WTC11 (cell line): ENCODE data around the gene ZBTB39. TPM values are rescaled to one million over a fixed set of nuclear protein-coding genes. Genes with fewer than 3 reads are reported as not detected.
A peak's percentile ranks its signal among the peaks of the same experiment; 100 is the strongest.

ENCODE experiments used
- ATAC-seq: fragments of 200-7000 bp; cut with Tn5 transposase; 2 replicates; pipeline ENCODE4 v1.10.0; 2021; ENCODE audit warnings: mild to moderate bottlenecking, moderate library complexity
- CTCF ChIA-PET: fragments of 300-600 bp; sonication (Branson Sonifier 250); formaldehyde crosslinking; loops from one replicate; lab custom pipeline; 2021; ENCODE audit warnings: antibody characterized with exemption; lab: Charles Lee
- POLR2A ChIA-PET: fragments of 350-600 bp; sonication (Branson Sonifier 250); formaldehyde crosslinking; loops from one replicate; lab custom pipeline; 2021; ENCODE audit warnings: antibody characterized with exemption; lab: Charles Lee
- DNase-seq: peaks from one replicate; pipeline ENCODE4 v3.0.0; 2021; ENCODE audit warnings: low spot score
- H3K27ac Mint-ChIP-seq: 2 replicates; pipeline ENCODE4 v1.8.0; 2021; ENCODE audit warnings: mixed read lengths
- H3K27me3 Mint-ChIP-seq: 2 replicates; pipeline ENCODE4 v1.8.0; 2021; ENCODE audit warnings: low read depth, mild to moderate bottlenecking, moderate library complexity, mixed read lengths
- H3K36me3 Mint-ChIP-seq: 2 replicates; pipeline ENCODE4 v1.8.0; 2021; ENCODE audit warnings: mixed read lengths
- H3K4me1 Mint-ChIP-seq: 2 replicates; pipeline ENCODE4 v1.8.0; 2022; ENCODE audit warnings: mixed read lengths
- H3K4me3 Mint-ChIP-seq: 2 replicates; pipeline ENCODE4 v1.8.0; 2021; ENCODE audit warnings: mild to moderate bottlenecking, moderate library complexity, mixed read lengths
- H3K9me3 Mint-ChIP-seq: 2 replicates; pipeline ENCODE4 v1.8.0; 2021; ENCODE audit warnings: mixed read lengths
- HMGA2 ChIP-seq: fragments of 250-450 bp; sonication (Bioruptor Pico); IDR thresholded peaks from 2 replicates; pipeline ENCODE4 v1.4.0; 2021; ENCODE audit warnings: mild to moderate bottlenecking, moderate library complexity
- ZNF121 ChIP-seq: sonication (generic); formaldehyde crosslinking; IDR thresholded peaks from 2 replicates; pipeline ENCODE4 v1.8.0; 2023; ENCODE audit warnings: missing genetic modification reagents
- total RNA-seq: library from RNA; stranded (reverse); gene quantifications from 3 replicates; pipeline ENCODE4 v1.2.3, GENCODE V29; 2021
- TF ChIP-seq, protein P1 (sequence below): sonication (generic); formaldehyde crosslinking; conservative IDR thresholded peaks from 2 replicates; pipeline ENCODE4 v1.8.1; 2022; ENCODE audit warnings: mild to moderate bottlenecking, missing genetic modification reagents
- TF ChIP-seq, protein P2 (sequence below): fragments of 250-450 bp; sonication (Bioruptor Pico); IDR thresholded peaks from 2 replicates; pipeline ENCODE4 v1.9.0; 2021; ENCODE audit warnings: mild to moderate bottlenecking
- TF ChIP-seq, protein P3 (sequence below): fragments of 250-450 bp; sonication (Bioruptor Pico); IDR thresholded peaks from 2 replicates; pipeline ENCODE4 v1.9.0; 2021; ENCODE audit warnings: mild to moderate bottlenecking
- TF ChIP-seq, protein P4 (sequence below): sonication (generic); formaldehyde crosslinking; IDR thresholded peaks from 2 replicates; pipeline ENCODE4 v1.8.0; 2022; ENCODE audit warnings: mild to moderate bottlenecking, missing genetic modification reagents
- TF ChIP-seq, protein P5 (sequence below): sonication (generic); formaldehyde crosslinking; IDR thresholded peaks from 2 replicates; pipeline ENCODE4 v1.8.1; 2023; ENCODE audit warnings: mild to moderate bottlenecking, missing genetic modification reagents
- TF ChIP-seq, protein P6 (sequence below): fragments of 250-450 bp; sonication (Bioruptor Pico); IDR thresholded peaks from 2 replicates; pipeline ENCODE4 v1.9.0; 2021; ENCODE audit warnings: moderate library complexity, mild to moderate bottlenecking, inconsistent platforms, borderline replicate concordance
- TF ChIP-seq, protein P7 (sequence below): sonication (generic); formaldehyde crosslinking; IDR thresholded peaks from 2 replicates; pipeline ENCODE4 v1.8.0; 2022; ENCODE audit warnings: missing genetic modification reagents
- TF ChIP-seq, protein P8 (sequence below): sonication (generic); formaldehyde crosslinking; IDR thresholded peaks from 2 replicates; pipeline ENCODE4 v1.8.1; 2023; ENCODE audit warnings: mild to moderate bottlenecking, missing genetic modification reagents
- TF ChIP-seq, protein P9 (sequence below): fragments of 200-600 bp; IDR thresholded peaks from 2 replicates; pipeline ENCODE4 v1.8.0; 2022; ENCODE audit warnings: antibody characterized with exemption

ZBTB39 gene
- total RNA-seq, 1 experiment from 2014 or later, result 20.2 TPM

DNA sequence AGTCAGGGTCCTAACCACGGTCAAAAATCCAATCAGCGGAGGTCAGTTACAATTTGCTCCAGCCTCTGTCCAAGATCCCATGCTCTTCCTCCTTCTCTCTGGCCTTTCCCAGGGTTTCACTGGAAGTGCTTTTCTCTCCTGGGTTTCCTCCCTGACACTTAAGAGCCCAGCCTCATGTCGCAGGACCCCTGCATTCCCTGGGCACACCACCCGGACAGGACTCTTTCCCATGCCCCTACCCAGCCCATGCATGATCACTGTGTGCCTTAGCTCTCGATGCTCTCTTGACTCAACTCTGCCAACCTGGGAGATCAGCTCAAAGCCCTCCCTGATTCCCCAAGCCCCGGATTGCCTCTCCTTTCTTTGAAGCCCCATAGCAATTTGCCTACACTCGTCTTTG is 25.4 kb upstream of the ZBTB39 start:
- ChIA-PET POLR2A (interaction anchor here (1.1 kb wide), 1 partner anchor 47 kb away, joined by 3 read pairs; no protein-coding TSS in a partner anchor), CTCF (interaction anchor here (0.8 to 3.3 kb wide), 18 partner anchors 9 to 95 kb away, joined by 3 to 25 read pairs (median 4); partner anchors contain the start of genes MYO1A, NEMP1, STAT6 and TAC3)
- Mint-ChIP-seq H3K4me3 (no peak overlapping the region), H3K27me3 (no peaks in the 10 kb centered on the region), H3K4me1 (peaks cover 19% of the 10 kb centered on the region), H3K9me3 (no peaks in the 10 kb centered on the region), H3K27ac (no peak overlapping the region), H3K36me3 (no peaks in the 10 kb centered on the region)
- TF ChIP-seq ZNF121 (CRISPR knock-in tag) (no peak), HMGA2 (no peak)
- TF ChIP-seq, protein P1, sequence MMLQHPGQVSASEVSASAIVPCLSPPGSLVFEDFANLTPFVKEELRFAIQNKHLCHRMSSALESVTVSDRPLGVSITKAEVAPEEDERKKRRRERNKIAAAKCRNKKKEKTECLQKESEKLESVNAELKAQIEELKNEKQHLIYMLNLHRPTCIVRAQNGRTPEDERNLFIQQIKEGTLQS (CRISPR knock-in tag), result no peak
- TF ChIP-seq, protein P2, sequence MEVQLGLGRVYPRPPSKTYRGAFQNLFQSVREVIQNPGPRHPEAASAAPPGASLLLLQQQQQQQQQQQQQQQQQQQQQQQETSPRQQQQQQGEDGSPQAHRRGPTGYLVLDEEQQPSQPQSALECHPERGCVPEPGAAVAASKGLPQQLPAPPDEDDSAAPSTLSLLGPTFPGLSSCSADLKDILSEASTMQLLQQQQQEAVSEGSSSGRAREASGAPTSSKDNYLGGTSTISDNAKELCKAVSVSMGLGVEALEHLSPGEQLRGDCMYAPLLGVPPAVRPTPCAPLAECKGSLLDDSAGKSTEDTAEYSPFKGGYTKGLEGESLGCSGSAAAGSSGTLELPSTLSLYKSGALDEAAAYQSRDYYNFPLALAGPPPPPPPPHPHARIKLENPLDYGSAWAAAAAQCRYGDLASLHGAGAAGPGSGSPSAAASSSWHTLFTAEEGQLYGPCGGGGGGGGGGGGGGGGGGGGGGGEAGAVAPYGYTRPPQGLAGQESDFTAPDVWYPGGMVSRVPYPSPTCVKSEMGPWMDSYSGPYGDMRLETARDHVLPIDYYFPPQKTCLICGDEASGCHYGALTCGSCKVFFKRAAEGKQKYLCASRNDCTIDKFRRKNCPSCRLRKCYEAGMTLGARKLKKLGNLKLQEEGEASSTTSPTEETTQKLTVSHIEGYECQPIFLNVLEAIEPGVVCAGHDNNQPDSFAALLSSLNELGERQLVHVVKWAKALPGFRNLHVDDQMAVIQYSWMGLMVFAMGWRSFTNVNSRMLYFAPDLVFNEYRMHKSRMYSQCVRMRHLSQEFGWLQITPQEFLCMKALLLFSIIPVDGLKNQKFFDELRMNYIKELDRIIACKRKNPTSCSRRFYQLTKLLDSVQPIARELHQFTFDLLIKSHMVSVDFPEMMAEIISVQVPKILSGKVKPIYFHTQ (CRISPR knock-in tag), result no peak
- TF ChIP-seq, protein P3, sequence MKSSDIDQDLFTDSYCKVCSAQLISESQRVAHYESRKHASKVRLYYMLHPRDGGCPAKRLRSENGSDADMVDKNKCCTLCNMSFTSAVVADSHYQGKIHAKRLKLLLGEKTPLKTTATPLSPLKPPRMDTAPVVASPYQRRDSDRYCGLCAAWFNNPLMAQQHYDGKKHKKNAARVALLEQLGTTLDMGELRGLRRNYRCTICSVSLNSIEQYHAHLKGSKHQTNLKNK (CRISPR knock-in tag), result no peak
- TF ChIP-seq, protein P4, sequence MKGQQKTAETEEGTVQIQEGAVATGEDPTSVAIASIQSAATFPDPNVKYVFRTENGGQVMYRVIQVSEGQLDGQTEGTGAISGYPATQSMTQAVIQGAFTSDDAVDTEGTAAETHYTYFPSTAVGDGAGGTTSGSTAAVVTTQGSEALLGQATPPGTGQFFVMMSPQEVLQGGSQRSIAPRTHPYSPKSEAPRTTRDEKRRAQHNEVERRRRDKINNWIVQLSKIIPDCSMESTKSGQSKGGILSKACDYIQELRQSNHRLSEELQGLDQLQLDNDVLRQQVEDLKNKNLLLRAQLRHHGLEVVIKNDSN (CRISPR knock-in tag), result no peak
- DNase-seq (no peak), ATAC-seq (no peak)

DNA sequence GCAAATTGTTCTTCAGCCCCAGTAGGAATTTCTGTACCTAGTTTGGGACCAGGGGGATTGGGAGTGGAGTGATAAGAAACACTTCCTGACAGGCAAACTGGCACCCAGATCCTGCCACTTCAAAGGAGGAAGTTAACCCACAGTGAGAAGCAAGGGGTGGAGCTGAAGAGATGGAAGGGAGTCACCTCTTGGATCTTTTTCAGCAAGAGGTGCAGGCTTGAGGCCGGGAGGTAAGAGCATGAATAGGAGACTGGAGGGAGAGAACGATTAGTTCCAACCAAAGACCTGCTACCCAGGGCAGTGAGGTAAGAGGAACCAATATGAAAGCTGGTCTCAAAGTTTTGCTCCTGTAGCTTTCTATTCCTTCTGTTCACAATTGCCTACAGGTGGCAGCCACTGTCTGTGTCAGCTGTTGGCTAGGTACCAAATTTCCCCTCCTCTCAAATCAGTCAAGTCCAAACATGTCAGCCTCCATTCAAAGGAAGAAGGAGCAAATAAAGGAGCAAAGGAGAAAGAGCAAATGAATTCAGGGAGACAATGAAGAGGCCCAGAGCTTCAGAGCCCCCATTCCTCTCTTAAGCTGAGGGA is 24.9 kb upstream of the ZBTB39 start:
- CTCF ChIA-PET, result interaction anchor here (0.7 to 3.3 kb wide), 21 partner anchors 9 to 212 kb away, joined by 3 to 25 read pairs (median 5); partner anchors contain the start of genes MYO1A, NEMP1, STAT6 and TAC3
- Mint-ChIP-seq H3K27me3 (peaks cover under 1% of the 10 kb centered on the region; the same call in 1 of the 2 replicates), H3K36me3 (no peaks in the 10 kb centered on the region), H3K4me3 (no peak overlapping the region), H3K4me1 (peaks cover 19% of the 10 kb centered on the region), H3K9me3 (no peaks in the 10 kb centered on the region), H3K27ac (no peak overlapping the region)
- ATAC-seq, result peak; percentile 50
- no peak for DNase-seq
- TF ChIP-seq, protein P5, sequence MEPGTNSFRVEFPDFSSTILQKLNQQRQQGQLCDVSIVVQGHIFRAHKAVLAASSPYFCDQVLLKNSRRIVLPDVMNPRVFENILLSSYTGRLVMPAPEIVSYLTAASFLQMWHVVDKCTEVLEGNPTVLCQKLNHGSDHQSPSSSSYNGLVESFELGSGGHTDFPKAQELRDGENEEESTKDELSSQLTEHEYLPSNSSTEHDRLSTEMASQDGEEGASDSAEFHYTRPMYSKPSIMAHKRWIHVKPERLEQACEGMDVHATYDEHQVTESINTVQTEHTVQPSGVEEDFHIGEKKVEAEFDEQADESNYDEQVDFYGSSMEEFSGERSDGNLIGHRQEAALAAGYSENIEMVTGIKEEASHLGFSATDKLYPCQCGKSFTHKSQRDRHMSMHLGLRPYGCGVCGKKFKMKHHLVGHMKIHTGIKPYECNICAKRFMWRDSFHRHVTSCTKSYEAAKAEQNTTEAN (CRISPR knock-in tag), result no peak
- TF ChIP-seq, protein P6, sequence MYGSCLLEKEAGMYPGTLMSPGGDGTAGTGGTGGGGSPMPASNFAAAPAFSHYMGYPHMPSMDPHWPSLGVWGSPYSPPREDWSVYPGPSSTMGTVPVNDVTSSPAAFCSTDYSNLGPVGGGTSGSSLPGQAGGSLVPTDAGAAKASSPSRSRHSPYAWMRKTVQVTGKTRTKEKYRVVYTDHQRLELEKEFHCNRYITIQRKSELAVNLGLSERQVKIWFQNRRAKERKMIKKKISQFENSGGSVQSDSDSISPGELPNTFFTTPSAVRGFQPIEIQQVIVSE (CRISPR knock-in tag), result no peak
- TF ChIP-seq, protein P7, sequence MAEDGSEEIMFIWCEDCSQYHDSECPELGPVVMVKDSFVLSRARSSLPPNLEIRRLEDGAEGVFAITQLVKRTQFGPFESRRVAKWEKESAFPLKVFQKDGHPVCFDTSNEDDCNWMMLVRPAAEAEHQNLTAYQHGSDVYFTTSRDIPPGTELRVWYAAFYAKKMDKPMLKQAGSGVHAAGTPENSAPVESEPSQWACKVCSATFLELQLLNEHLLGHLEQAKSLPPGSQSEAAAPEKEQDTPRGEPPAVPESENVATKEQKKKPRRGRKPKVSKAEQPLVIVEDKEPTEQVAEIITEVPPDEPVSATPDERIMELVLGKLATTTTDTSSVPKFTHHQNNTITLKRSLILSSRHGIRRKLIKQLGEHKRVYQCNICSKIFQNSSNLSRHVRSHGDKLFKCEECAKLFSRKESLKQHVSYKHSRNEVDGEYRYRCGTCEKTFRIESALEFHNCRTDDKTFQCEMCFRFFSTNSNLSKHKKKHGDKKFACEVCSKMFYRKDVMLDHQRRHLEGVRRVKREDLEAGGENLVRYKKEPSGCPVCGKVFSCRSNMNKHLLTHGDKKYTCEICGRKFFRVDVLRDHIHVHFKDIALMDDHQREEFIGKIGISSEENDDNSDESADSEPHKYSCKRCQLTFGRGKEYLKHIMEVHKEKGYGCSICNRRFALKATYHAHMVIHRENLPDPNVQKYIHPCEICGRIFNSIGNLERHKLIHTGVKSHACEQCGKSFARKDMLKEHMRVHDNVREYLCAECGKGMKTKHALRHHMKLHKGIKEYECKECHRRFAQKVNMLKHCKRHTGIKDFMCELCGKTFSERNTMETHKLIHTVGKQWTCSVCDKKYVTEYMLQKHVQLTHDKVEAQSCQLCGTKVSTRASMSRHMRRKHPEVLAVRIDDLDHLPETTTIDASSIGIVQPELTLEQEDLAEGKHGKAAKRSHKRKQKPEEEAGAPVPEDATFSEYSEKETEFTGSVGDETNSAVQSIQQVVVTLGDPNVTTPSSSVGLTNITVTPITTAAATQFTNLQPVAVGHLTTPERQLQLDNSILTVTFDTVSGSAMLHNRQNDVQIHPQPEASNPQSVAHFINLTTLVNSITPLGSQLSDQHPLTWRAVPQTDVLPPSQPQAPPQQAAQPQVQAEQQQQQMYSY (CRISPR knock-in tag), result peak; percentile 86
- POLR2A ChIA-PET, result interaction anchor here (1.1 kb wide), 1 partner anchor 48 kb away, joined by 3 read pairs; no protein-coding TSS in a partner anchor

DNA sequence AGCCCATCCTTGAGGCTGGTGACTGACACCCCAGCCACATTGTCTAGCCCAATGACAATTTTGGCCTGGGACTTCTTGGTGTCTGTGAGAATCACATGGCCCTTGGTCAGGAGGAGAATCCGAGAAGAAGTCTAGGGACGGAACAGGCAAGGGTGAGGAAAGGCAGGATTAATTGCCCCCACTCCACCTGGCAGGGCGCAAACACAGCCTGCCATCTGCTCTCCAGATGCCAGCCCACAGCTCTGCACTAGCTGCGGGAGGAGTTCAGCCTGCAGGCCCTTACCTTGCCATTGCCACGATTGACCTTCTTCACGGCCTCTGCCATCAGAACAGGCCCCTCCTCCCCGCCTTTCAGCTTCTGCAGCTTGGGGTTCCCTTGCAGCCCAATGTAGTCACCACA is 23.1 kb upstream of the ZBTB39 start:
- Mint-ChIP-seq H3K9me3 (no peaks in the 10 kb centered on the region), H3K4me1 (peaks cover 19% of the 10 kb centered on the region), H3K4me3 (no peak overlapping the region), H3K27ac (no peak overlapping the region), H3K36me3 (no peaks in the 10 kb centered on the region), H3K27me3 (peaks cover 3% of the 10 kb centered on the region; the same call in 1 of the 2 replicates)
- ChIA-PET POLR2A (no interaction called here), CTCF (interaction anchor here (0.6 to 1.2 kb wide), 2 partner anchors 16 to 56 kb away, joined by 3 to 4 read pairs; no protein-coding TSS in a partner anchor)
- no peak for ATAC-seq
- DNase-seq, result no peak
- TF ChIP-seq, protein P3 (CRISPR knock-in tag), result no peak
- TF ChIP-seq, protein P8, sequence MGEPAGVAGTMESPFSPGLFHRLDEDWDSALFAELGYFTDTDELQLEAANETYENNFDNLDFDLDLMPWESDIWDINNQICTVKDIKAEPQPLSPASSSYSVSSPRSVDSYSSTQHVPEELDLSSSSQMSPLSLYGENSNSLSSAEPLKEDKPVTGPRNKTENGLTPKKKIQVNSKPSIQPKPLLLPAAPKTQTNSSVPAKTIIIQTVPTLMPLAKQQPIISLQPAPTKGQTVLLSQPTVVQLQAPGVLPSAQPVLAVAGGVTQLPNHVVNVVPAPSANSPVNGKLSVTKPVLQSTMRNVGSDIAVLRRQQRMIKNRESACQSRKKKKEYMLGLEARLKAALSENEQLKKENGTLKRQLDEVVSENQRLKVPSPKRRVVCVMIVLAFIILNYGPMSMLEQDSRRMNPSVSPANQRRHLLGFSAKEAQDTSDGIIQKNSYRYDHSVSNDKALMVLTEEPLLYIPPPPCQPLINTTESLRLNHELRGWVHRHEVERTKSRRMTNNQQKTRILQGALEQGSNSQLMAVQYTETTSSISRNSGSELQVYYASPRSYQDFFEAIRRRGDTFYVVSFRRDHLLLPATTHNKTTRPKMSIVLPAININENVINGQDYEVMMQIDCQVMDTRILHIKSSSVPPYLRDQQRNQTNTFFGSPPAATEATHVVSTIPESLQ, result no peak
- TF ChIP-seq, protein P9, sequence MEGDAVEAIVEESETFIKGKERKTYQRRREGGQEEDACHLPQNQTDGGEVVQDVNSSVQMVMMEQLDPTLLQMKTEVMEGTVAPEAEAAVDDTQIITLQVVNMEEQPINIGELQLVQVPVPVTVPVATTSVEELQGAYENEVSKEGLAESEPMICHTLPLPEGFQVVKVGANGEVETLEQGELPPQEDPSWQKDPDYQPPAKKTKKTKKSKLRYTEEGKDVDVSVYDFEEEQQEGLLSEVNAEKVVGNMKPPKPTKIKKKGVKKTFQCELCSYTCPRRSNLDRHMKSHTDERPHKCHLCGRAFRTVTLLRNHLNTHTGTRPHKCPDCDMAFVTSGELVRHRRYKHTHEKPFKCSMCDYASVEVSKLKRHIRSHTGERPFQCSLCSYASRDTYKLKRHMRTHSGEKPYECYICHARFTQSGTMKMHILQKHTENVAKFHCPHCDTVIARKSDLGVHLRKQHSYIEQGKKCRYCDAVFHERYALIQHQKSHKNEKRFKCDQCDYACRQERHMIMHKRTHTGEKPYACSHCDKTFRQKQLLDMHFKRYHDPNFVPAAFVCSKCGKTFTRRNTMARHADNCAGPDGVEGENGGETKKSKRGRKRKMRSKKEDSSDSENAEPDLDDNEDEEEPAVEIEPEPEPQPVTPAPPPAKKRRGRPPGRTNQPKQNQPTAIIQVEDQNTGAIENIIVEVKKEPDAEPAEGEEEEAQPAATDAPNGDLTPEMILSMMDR, result no peak
- TF ChIP-seq, protein P5 (CRISPR knock-in tag), result no peak
